Hepatic stellate cell (primary cell): ENCODE results near the gene ARHGAP42.

ENCODE experiments used
- DNase-seq: peaks from one replicate; pipeline ENCODE4 v3.0.0; 2011; ENCODE audit warnings: low spot score

Gene ARHGAP42

GRCh38 chr11:100759856-100760255 is 72.8 kb downstream of the ARHGAP42 start:
- DNase-seq: no peak

- DNase-seq: no peak
These were observed 73.7 kb downstream of the ARHGAP42 start for GRCh38 chr11:100760744-100761143.

GRCh38 chr11:100761841-100762240 is 74.8 kb downstream of the ARHGAP42 start:
- DNase-seq: no peak

GRCh38 chr11:100766764-100767163 is 79.7 kb downstream of the ARHGAP42 start:
- no peak for DNase-seq

GRCh38 chr11:100769165-100769564 is 82.1 kb downstream of the ARHGAP42 start:
- no peak for DNase-seq

GRCh38 chr11:100769617-100770016 is 82.5 kb downstream of the ARHGAP42 start:
- no peak for DNase-seq

- DNase-seq: no peak
These were observed 87.0 kb downstream of the ARHGAP42 start for GRCh38 chr11:100774132-100774531.

GRCh38 chr11:100774859-100775258 is 87.8 kb downstream of the ARHGAP42 start:
- DNase-seq: no peak

GRCh38 chr11:100776212-100776896 is 89.3 kb downstream of the ARHGAP42 start:
- peak; percentile 4 for DNase-seq

- no peak for DNase-seq
These were observed 90.0 kb downstream of the ARHGAP42 start for GRCh38 chr11:100777103-100777502.

- DNase-seq: no peak
These were observed 90.6 kb downstream of the ARHGAP42 start for GRCh38 chr11:100777736-100778135.

- no peak for DNase-seq
These were observed 91.2 kb downstream of the ARHGAP42 start for GRCh38 chr11:100778166-100778785.

- DNase-seq: no peak
These were observed 93.4 kb downstream of the ARHGAP42 start for GRCh38 chr11:100780470-100780869.

- DNase-seq: no peak
These were observed 98.3 kb downstream of the ARHGAP42 start for GRCh38 chr11:100785148-100785983.

- no peak for DNase-seq
These were observed 101.6 kb downstream of the ARHGAP42 start for GRCh38 chr11:100788561-100789295.

- no peak for DNase-seq
These were observed 102.4 kb downstream of the ARHGAP42 start for GRCh38 chr11:100789500-100789899.

- DNase-seq: no peak
These were observed 103.0 kb downstream of the ARHGAP42 start for GRCh38 chr11:100790073-100790472.

GRCh38 chr11:100791103-100791502 is 104.0 kb downstream of the ARHGAP42 start:
- DNase-seq: no peak

GRCh38 chr11:100791860-100792259 is 104.8 kb downstream of the ARHGAP42 start:
- DNase-seq: no peak

GRCh38 chr11:100793525-100793924 is 106.4 kb downstream of the ARHGAP42 start:
- DNase-seq: no peak

GRCh38 chr11:100794446-100794845 is 107.4 kb downstream of the ARHGAP42 start:
- DNase-seq: no peak

GRCh38 chr11:100799445-100799844 is 112.4 kb downstream of the ARHGAP42 start:
- no peak for DNase-seq
